HG03342 (cell line): ENCODE measurements around the gene NELL2.
"Not testable (repeated sequence)": the region's sequence is repeated elsewhere in the genome, so short reads cannot be mapped to it uniquely, and the experiment has no call there.

Source experiments
- ATAC-seq: cut with Tn5 transposase; IDR thresholded peaks from one replicate; pipeline ENCODE4 v1.9.1; 2021; ENCODE audit warnings: mild to moderate bottlenecking, moderate library complexity; ENCODE audit not compliant: unreplicated experiment

NELL2 gene

DNA sequence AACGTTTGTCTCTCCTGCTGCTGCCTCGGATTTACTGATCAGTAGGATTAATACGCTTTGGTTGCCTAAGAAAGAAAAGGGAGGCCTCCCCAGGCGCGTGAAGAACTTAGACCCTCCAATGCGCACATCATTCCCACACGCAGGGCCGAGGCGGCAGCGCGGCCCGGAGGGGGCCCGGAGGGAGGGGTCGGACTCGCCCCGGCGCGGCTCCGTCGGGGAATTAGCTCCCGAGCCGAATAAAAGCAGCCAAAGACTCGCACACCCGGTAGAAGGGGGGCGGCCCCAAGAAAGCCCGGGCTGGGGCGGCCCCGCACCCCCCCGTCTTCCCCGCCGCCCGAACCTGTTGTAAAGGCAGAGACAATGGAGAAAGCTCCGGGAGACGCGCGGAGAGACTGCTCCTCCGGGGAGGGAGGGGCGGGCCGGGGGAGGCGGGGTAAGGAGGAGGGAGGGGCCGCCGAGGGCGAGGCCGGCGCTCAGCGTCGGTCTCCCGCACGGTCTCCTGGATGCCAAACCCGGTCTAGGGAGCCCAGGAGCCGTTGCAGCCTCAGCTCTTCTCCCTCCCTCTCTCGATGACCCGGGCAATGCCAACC lies at the start of gene NELL2:
Gene NELL2 (minus strand): TSS at position 362 of the 590 bp plus-strand sequence. CDS start 446 bp downstream, outside the sequence.
- ATAC-seq, result peak; percentile 58

DNA sequence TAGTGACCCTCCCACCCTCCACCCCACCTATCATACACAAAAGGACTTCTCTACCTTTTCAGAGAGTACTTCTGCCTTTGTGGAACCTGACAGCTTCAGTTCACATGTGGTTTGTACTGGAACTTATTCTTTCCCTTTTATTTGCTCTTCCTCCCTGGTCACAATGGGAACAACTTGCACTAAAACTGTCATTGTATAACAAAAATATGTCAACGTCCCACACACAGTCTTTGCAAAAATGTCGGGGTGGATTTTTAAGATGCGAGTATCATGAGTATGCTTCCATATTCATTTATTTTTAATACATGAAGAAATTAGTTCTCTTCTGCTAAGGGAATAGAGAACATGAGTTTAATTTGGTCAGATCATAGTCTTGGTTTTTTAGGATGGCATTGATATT lies 45.6 kb upstream of the NELL2 start:
- ATAC-seq, result no peak

GRCh38 chr12:44917141-44917540 lies 41.0 kb upstream of the NELL2 start:
- no peak for ATAC-seq

DNA sequence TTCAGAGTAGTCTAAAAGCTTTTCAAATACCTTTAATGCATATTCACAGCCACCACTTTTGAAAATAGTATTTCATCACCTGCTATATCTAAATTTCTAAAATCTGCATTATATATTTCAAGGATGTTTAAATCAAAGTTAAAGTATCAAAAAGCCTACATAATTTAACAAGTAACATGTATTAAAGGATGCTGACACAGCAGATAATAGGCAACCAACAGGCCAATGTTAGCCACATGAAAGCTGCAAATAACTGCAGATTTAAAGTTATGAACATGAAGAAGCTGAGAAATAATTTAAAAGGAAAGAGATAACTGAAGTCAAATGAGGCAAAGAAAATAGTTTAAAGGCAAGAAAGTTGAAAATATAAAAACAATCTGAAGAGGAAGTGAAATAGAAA lies 39.8 kb upstream of the NELL2 start:
- no peak for ATAC-seq

DNA sequence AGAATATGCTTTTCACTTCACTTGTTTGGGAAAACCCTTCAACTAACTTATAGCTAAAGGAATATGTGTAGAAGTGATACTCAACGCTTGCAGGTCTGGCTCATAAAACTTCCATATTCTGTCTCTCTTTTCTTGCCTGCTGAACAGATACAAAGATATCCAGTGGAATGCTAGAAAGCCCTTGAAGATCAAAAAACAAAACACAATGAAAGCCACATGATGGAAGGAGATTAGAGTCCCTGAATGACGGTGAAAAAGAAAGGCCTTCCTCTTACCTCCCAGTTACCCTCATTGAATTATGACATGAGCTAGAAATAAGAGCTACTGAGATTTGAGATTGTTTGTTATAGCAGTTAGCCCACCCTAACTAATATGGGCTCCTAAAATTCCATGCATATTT lies 28.2 kb upstream of the NELL2 start:
- ATAC-seq, result no peak

GRCh38 chr12:44898108-44898507 lies 22.0 kb upstream of the NELL2 start:
- ATAC-seq, result not testable (repeated sequence)

DNA sequence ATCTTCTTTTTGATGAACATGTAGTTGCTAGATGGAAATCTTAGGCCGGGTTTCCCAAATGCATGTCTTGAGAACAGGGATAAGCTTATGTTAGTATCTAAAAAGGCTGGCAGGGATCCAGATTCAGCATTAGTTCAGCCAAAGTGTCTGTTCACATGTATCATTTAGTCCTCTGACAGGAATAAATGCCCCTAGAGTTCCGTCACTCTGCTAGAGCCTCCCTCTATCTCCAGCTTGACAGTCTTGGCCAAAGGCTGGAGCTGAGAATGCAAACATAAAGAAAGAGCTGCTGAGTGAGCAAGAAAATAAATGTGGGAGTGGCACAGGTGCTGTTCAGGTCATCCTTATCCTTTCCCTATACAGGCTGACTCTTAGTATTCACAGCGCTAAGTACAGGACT lies 13.8 kb upstream of the NELL2 start:
- no peak for ATAC-seq

- no peak for ATAC-seq
Measured at GRCh38 chr12:44889162-44889561, 13.0 kb upstream of the NELL2 start.

GRCh38 chr12:44885902-44886301 lies 9.8 kb upstream of the NELL2 start:
- ATAC-seq, result no peak

DNA sequence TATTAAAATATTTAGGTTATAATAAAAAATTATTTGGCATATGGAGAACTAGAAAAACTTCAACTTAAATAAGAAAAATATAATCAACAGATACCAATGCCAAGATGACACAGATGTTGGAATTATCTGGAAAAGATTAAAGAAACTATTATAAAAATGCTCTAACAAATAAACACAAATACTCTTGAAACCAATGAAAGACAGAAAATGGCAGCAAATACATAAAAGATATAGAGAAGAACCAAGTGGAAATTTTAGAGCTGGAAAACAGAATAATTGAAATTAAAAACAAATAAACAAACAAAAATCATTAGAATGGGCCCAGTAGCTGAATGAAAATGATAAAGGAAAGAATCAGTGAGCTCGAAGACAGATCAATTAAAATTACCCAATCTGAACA lies 5.1 kb upstream of the NELL2 start:
- ATAC-seq, result no peak

GRCh38 chr12:44876544-44877410 lies 662 bp upstream of the NELL2 start:
- ATAC-seq, result peak; percentile 47

DNA sequence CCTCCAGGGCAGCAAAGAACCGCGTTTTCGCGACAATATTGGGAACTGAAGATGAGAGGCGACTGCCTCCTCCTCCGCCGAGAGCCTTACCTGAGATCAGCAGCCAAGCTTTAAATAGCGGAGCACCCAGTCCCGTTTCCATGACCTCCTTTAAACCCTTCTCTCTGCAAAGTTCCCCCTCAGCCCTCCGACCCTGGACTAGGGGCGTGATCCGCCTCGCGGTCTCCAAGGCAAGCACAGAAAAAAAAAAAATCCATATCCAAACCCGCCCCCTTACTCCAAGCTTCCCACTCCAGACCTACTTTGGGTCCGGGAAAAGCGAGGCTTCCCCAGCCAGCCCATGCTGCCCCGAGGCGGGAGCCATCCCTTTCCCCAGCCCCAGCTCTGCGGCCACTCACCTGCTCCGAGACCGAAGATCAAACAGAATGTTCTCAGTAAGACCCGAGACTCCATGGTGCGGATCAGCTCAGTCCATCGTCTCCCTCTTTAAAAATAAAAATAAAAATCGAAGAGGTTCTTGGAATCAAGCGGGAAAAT lies 630 bp downstream of the NELL2 start:
- no peak for ATAC-seq

DNA sequence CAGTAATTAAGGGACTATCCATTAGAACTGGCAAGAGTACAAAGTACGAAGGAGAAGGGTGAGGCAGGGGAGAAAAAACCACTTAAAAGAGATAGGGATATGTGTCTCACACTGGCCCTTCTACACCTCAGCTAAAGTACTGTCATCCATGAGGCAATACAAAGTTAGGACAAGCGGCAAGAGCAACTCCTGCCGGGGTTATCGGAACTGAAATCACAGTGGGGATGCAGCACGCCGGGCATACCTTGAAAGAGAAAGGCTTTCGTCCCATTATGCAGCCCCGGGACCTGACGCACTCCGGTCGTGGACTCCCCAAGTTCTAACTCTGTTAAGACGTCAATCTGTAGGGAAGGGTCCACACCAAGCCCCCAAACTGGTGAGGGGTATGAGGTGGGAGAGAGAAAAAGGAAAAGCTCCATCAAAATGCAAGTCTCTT lies 1.1 kb downstream of the NELL2 start:
- no peak for ATAC-seq

DNA sequence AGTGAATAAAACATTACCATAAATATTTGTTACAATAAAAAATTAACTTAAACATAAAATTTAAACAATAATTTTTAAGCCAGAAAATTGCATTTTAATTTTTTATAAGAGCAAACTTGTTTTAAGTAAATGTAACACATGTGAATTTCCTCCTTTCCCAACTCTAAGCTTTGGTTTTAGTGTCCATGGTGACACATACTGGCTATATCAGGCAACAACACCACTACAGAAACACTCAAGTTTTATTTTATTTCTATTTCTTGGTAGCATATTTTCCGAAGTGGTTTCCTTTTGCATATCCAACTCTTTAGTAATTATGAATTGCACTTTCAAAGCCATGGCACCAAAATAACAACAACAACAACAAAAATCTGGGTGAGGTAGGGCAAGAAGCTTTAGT lies 2.2 kb downstream of the NELL2 start:
- no peak for ATAC-seq

GRCh38 chr12:44869503-44869902 lies 6.6 kb downstream of the NELL2 start:
- ATAC-seq, result no peak

- no peak for ATAC-seq
Measured at GRCh38 chr12:44863867-44864266, 12.2 kb downstream of the NELL2 start.

DNA sequence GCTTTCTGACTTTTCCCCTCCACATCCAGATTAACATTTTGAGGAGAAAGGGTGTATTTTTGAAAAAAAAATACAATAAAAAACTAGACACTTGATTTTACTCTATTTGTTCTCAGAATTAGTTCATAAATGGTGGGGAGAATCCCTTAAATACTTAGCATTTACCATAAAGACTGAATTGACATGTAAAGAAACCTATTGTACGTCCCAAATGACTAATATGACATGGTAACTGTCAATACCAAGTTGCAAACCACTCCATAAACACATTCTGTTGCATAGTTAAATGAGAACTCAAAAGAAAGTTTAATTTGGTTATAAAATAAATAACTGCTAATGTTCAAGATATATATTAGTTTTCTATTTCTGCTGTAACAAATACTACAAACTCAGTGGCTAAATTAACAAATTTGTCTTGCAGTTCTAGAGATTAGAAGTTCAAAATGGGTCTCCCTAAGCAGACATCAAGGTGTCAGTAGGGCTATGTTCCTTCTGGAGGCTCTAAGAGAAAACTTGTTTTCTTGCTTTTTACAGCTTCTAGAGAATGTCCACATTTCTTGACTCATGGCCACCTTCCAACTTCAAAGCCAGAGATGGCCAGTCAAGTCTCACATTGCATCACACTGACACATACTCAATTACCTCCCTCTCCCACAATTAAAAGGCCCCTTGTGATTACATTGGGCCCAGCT lies 16.0 kb downstream of the NELL2 start:
- no peak for ATAC-seq

DNA sequence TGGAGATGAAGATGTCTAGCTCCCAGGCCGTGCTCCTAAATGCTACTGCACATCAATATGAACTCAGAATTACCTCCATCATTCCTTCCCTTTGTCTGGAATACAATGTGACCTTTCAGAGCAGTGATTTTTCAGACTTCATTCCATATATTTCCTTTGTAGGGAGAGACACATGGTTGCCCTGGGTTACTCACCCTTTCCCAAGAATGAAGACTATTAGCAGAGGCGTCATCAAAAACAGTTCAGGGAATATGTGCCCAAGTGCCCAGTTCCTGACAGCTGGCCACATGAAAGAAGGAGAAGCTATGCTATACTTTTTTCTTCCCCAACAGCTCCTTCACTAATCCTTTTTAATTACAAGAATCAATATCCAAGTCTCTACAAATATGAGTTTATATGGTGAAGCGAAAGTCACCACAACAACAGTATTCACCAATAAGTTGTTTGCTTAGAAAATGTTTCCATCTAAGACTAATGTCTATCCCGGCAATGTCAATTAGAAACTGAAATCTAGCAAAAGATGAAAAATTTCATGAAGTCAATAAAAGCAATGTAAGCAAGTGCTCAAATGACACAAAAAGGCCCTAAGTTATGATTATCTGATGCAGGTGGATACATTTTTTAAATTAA lies 17.8 kb downstream of the NELL2 start:
- no peak for ATAC-seq

- no peak for ATAC-seq
Measured at GRCh38 chr12:44852483-44852882, 23.6 kb downstream of the NELL2 start.

GRCh38 chr12:44851586-44851985 lies 24.5 kb downstream of the NELL2 start:
- ATAC-seq, result no peak

DNA sequence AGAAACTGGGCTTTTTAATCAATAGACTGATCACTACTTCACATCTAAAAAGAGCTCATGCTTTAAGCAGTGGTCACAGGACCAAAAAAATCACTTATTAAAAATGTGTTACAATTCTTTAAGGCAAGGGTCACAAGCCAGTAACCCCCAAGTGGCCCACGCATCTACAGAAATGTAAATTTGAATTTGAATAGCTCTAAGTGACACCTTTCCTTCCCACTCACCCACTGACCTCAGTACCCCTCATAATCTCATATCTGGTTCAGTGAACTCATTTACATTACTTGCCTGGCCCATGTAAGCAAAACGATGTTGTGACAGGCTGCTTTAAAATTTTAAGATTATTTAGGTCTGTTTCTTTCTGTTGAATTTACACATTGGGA lies 27.4 kb downstream of the NELL2 start:
- ATAC-seq, result peak; percentile 62
